Dermis blood vessel endothelial cell (primary cell): ENCODE measurements around the gene CENPS. TPM values are rescaled to one million over a fixed set of nuclear protein-coding genes. Genes with fewer than 3 reads are reported as not detected.
"Not testable (repeated sequence)": the region's sequence is repeated elsewhere in the genome, so short reads cannot be mapped to it uniquely, and the experiment has no call there.

ENCODE experiments used
- DNase-seq: peaks from one replicate; pipeline ENCODE4 v3.0.0; 2010
- total RNA-seq: library from RNA; depleted of rRNA; stranded (reverse); fragments of >200 nt; gene quantifications from 2 replicates; pipeline ENCODE4 v1.2.3, GENCODE V29; 2014

Gene CENPS
- total RNA-seq, 1 donor from 2014 or later, result 7.8 TPM

GRCh38 chr1:10421637-10422036 is 8.6 kb upstream of the CENPS start:
- no peak for DNase-seq

GRCh38 chr1:10424034-10424433 is 6.2 kb upstream of the CENPS start:
- DNase-seq, result no peak

- no peak for DNase-seq
Observed at GRCh38 chr1:10424651-10425050, 5.6 kb upstream of the CENPS start.

- DNase-seq, result not testable (repeated sequence)
Observed at GRCh38 chr1:10425826-10426534, 4.3 kb upstream of the CENPS start.

- DNase-seq, result not testable (repeated sequence)
Observed at GRCh38 chr1:10426535-10426848, 3.7 kb upstream of the CENPS start.

- no peak for DNase-seq
Observed at GRCh38 chr1:10428984-10429383, 1.2 kb upstream of the CENPS start.

GRCh38 chr1:10429868-10430215 is 391 bp upstream of the CENPS start:
- peak; percentile 83 for DNase-seq

- no peak for DNase-seq
Observed at GRCh38 chr1:10431070-10431730, 967 bp downstream of the CENPS start.

GRCh38 chr1:10432910-10433700 is 2.9 kb downstream of the CENPS start:
- DNase-seq, result no peak

GRCh38 chr1:10433790-10434189 is 3.6 kb downstream of the CENPS start:
- no peak for DNase-seq

- DNase-seq, result no peak
Observed at GRCh38 chr1:10434590-10434989, 4.4 kb downstream of the CENPS start.

- no peak for DNase-seq
Observed at GRCh38 chr1:10437052-10437451, 6.8 kb downstream of the CENPS start.

- no peak for DNase-seq
Observed at GRCh38 chr1:10438677-10439163, 8.5 kb downstream of the CENPS start.

- DNase-seq, result no peak
Observed at GRCh38 chr1:10440305-10440704, 10.1 kb downstream of the CENPS start.

- DNase-seq, result no peak
Observed at GRCh38 chr1:10440794-10441193, 10.6 kb downstream of the CENPS start.

- no peak for DNase-seq
Observed at GRCh38 chr1:10444248-10444647, 14.0 kb downstream of the CENPS start.

GRCh38 chr1:10444795-10445397 is 14.7 kb downstream of the CENPS start:
- no peak for DNase-seq

GRCh38 chr1:10446790-10447422 is 16.7 kb downstream of the CENPS start:
- no peak for DNase-seq

GRCh38 chr1:10449751-10450150 is 19.5 kb downstream of the CENPS start, which contains the start of gene CORT:
TSS of gene CORT (plus strand) at chr1:10450031. CDS start at chr1:10450224, 193 bp downstream.
- no peak for DNase-seq

- DNase-seq, result peak; percentile 10
Observed at GRCh38 chr1:10450156-10450814, 20.1 kb downstream of the CENPS start.

- DNase-seq, result no peak
Observed at GRCh38 chr1:10450836-10451235, 20.6 kb downstream of the CENPS start.

- peak; percentile 41 for DNase-seq
Observed at GRCh38 chr1:10451287-10451686, 21.1 kb downstream of the CENPS start.
